NB4 (cell line): ENCODE results near the gene ST6GALNAC3.

ENCODE experiments used
- CTCF ChIP-seq: IDR thresholded peaks from one replicate; pipeline ENCODE4 v1.5.1; 2012; ENCODE audit warnings: low read depth, low read length
- MYC ChIP-seq: IDR thresholded peaks from 2 replicates; pipeline ENCODE4 v1.6.1; 2011; ENCODE audit warnings: low read depth, low read length
- POLR2A ChIP-seq: IDR thresholded peaks from 2 replicates; pipeline ENCODE4 v1.6.1; 2011; ENCODE audit warnings: mild to moderate bottlenecking; ENCODE audit not compliant: insufficient read length; ENCODE audit errors: extremely low read depth

GRCh38 chr1:76115171-76115570 lies 40.6 kb downstream of the ST6GALNAC3 start:
- no peak for TF ChIP-seq POLR2A
- no peak for TF ChIP-seq CTCF
- TF ChIP-seq MYC: no peak
